Measurements from ENCODE around the gene MYO1D.

DNA sequence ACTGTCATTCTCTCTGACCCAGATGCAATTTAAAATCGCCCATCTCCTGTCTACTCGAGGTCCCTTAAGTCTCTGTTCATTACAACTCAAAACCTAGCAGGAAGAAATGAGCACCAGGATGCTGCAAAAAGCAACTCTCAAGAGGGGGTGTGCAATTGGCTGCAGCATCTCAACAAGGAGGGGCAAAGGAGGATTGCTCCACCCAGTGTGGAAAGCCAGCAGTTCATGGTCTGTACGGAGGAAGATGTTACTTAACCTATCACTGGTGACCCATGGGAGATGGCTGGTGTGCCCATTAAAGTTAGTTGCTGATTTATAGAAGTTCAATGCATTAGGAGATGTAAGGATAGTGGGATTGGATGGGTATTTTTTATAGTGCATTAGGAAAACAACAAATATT is 242.8 kb downstream of the MYO1D start:
- TF ChIP-seq, protein P1, sequence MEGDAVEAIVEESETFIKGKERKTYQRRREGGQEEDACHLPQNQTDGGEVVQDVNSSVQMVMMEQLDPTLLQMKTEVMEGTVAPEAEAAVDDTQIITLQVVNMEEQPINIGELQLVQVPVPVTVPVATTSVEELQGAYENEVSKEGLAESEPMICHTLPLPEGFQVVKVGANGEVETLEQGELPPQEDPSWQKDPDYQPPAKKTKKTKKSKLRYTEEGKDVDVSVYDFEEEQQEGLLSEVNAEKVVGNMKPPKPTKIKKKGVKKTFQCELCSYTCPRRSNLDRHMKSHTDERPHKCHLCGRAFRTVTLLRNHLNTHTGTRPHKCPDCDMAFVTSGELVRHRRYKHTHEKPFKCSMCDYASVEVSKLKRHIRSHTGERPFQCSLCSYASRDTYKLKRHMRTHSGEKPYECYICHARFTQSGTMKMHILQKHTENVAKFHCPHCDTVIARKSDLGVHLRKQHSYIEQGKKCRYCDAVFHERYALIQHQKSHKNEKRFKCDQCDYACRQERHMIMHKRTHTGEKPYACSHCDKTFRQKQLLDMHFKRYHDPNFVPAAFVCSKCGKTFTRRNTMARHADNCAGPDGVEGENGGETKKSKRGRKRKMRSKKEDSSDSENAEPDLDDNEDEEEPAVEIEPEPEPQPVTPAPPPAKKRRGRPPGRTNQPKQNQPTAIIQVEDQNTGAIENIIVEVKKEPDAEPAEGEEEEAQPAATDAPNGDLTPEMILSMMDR (IDR thresholded peaks at IDR 0.05; ENCODE audit: extremely low read depth in 1 of 2, insufficient read depth in 1 of 2, low read depth in 1 of 2, low read length in 2 of 2): no peak
- no peak for TF ChIP-seq POLR2AphosphoS5 (IDR thresholded peaks at IDR 0.05; ENCODE audit: insufficient read depth, low read depth, low read length)
- TF ChIP-seq MAX (IDR thresholded peaks at IDR 0.05; ENCODE audit: insufficient read depth, insufficient read length): no peak
- TF ChIP-seq POLR2A (IDR thresholded peaks at IDR 0.05; ENCODE audit: low read depth, low read length): no peak
- TF ChIP-seq EZH2 (IDR thresholded peaks at IDR 0.05; ENCODE audit: borderline replicate concordance, low read depth, low read length, severe bottlenecking): no peak
- no peak for TF ChIP-seq FOS (IDR thresholded peaks at IDR 0.05; ENCODE audit: borderline replicate concordance, insufficient read depth, low read length)
- no peak for TF ChIP-seq MYC (IDR thresholded peaks at IDR 0.05; ENCODE audit: low read depth, low read length)
- no peak for TF ChIP-seq GATA2 (IDR thresholded peaks at IDR 0.05; ENCODE audit: insufficient read depth, insufficient read length, low read depth, low read length)
- TF ChIP-seq JUN (IDR thresholded peaks at IDR 0.05; ENCODE audit: borderline replicate concordance, insufficient read depth, insufficient read length, low read depth): no peak
